Stomach smooth muscle (tissue), 2 donors: ENCODE data around the gene TMEM50B.
"Not testable (repeated sequence)": the region's sequence is repeated elsewhere in the genome, so short reads cannot be mapped to it uniquely, and the experiment has no call there.

Experiments
- H3K27ac ChIP-seq: one replicate; pipeline ENCODE4 v1.7.0; 2013; ENCODE audit warnings: mild to moderate bottlenecking, low read length, inconsistent platforms
- H3K27me3 ChIP-seq, 2 donors: one replicate each; pipeline ENCODE4 v1.7.0; 2013; ENCODE audit warnings: low read length in 2 of 2; ENCODE audit not compliant: insufficient read depth in 2 of 2, control insufficient read depth in 1 of 2
- H3K36me3 ChIP-seq, 2 donors: one replicate each; pipeline ENCODE4 v1.7.0; 2013; ENCODE audit warnings: low read length in 2 of 2; ENCODE audit not compliant: control insufficient read depth in 2 of 2, insufficient read depth in 2 of 2
- H3K4me1 ChIP-seq: one replicate; pipeline ENCODE4 v1.7.0; 2013; ENCODE audit warnings: low read length; ENCODE audit not compliant: control insufficient read depth, insufficient read depth
- H3K4me3 ChIP-seq, 2 donors: one replicate each; pipeline ENCODE4 v1.7.0; 2013; ENCODE audit warnings: low read length in 2 of 2
- H3K9ac ChIP-seq, 2 donors: one replicate each; pipeline ENCODE4 v1.7.0; 2013; ENCODE audit warnings: low read length in 2 of 2, mild to moderate bottlenecking in 1 of 2
- H3K9me3 ChIP-seq, 2 donors: one replicate each; pipeline ENCODE4 v1.7.0; 2013; ENCODE audit warnings: low read length in 2 of 2; ENCODE audit not compliant: control insufficient read depth in 2 of 2
- donor health status: healthy.
- donor health status: Pancreatic carcinoma.

TMEM50B gene

DNA sequence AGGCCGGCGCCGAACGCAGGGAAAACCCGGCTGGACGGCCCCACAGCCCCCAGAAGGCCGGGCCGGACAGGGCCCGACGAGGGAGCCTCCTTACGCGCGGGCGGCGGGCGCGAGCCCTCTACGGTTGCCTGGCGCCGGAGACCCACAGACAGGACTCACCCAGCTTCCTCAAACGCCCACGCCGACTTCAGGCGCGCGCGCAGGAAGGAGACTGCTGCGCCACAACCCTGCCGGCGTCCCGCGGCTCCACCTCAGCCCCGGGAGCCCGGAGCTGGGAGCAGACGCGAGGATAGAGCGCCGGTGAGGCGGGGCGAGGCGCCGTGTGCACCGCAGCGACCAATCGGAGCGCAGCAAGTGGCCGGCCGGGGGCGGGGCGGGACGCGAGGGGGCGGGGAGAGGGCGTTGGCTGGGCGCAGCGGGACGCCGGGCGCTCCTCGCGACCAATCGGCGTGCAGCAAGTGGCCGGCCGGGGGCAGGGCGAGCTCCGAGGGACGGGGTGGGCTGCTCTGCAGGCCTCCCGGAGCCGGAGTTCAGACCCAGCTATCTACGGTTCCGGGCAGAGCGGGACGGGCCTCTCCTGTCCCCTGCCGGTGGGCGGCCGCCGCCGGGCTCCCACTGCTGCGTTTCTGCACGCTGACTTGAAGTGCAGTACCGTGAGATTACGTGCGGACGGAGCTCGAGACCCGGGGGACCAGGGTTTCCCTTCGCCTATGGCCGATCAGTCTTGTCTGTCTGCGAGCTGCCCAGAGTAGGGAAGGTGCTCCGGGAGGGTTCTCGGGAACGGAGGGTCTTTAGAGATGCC lies at the start of gene TMEM50B:
TSS of gene TMEM50B (minus strand) at position 296 of the 802 bp plus-strand sequence. CDS start 11,089 bp downstream, outside the sequence.
- Histone ChIP-seq H3K9ac (peak within 1 kb of the TSS; percentile 78 to 92), H3K4me1 (peaks cover 6% of the 10 kb centered on the region), H3K27me3 (no peaks in the 10 kb centered on the region), H3K36me3 (no peaks in the 10 kb centered on the region), H3K27ac (peak within 1 kb of the TSS; percentile 92), H3K4me3 (peak within 1 kb of the TSS; percentile 70 to 91), H3K9me3 (no peaks in the 10 kb centered on the region)

GRCh38 chr21:33522953-33523349 lies 43.2 kb upstream of the TMEM50B start:
- H3K4me1 ChIP-seq, result no peaks in the 10 kb centered on the region
- no peak overlapping the region for H3K9ac ChIP-seq
- no peak overlapping the region for H3K27ac ChIP-seq
- H3K4me3 ChIP-seq, result no peak overlapping the region
- no peaks in the 10 kb centered on the region for H3K27me3 ChIP-seq
- no peaks in the 10 kb centered on the region for H3K9me3 ChIP-seq
- H3K36me3 ChIP-seq, result peaks cover 22% of the 10 kb centered on the region in 2 donors

DNA sequence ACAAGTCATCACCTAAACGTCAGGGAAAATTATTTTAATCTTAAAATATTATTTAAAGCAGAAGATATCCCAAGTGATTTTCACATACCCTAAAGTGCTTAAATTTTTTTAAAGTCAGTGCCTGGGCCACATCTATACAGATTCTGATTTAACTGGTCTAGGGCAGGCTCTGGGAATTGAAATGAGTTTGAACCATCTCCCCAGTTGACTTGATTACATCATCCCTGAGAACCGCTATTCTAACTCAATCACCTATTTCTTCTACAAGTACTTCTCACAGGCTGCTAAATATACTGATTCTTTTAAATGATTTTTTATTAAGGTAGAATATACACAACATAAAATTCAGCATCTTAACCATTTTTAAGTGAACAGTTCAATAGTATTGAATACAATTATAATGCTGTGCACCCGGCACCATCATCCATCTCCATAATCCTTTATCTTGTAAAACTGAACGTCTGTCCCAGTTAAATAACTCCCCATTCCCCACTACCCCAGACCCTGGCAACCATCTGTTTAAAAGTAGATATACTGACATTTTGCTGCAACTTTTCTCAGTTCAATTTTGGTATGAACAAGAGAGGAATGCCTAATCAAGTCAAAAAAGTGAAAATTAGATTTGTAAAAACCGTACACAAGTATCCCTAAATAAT lies 42.7 kb upstream of the TMEM50B start:
- no peaks in the 10 kb centered on the region for H3K9me3 ChIP-seq
- H3K4me3 ChIP-seq, result no peak overlapping the region
- H3K27me3 ChIP-seq, result no peaks in the 10 kb centered on the region
- no peak overlapping the region for H3K9ac ChIP-seq
- no peaks in the 10 kb centered on the region for H3K4me1 ChIP-seq
- H3K27ac ChIP-seq, result no peak overlapping the region
- peaks cover 21 to 22% of the 10 kb centered on the region in 2 donors for H3K36me3 ChIP-seq

- no peaks in the 10 kb centered on the region for H3K27me3 ChIP-seq
- no peaks in the 10 kb centered on the region for H3K4me1 ChIP-seq
- no peak overlapping the region for H3K9ac ChIP-seq
- H3K27ac ChIP-seq, result no peak overlapping the region
- peaks cover 26 to 39% of the 10 kb centered on the region in 2 donors for H3K36me3 ChIP-seq
- no peaks in the 10 kb centered on the region for H3K9me3 ChIP-seq
- H3K4me3 ChIP-seq, result no peak overlapping the region
Measured at GRCh38 chr21:33518899-33519298, 39.1 kb upstream of the TMEM50B start.

GRCh38 chr21:33514229-33514628 lies 34.5 kb upstream of the TMEM50B start:
- Histone ChIP-seq H3K4me3 (no peak overlapping the region), H3K9me3 (no peaks in the 10 kb centered on the region), H3K4me1 (no peaks in the 10 kb centered on the region), H3K27me3 (no peaks in the 10 kb centered on the region), H3K27ac (no peak overlapping the region), H3K9ac (no peak overlapping the region), H3K36me3 (peaks cover 30 to 43% of the 10 kb centered on the region in 2 donors)

GRCh38 chr21:33512481-33512880 lies 32.7 kb upstream of the TMEM50B start:
- Histone ChIP-seq H3K27ac (no peak overlapping the region), H3K9ac (no peak overlapping the region), H3K4me3 (no peak overlapping the region), H3K36me3 (peaks cover 29 to 37% of the 10 kb centered on the region in 2 donors), H3K27me3 (no peaks in the 10 kb centered on the region), H3K4me1 (no peaks in the 10 kb centered on the region), H3K9me3 (no peaks in the 10 kb centered on the region)

GRCh38 chr21:33511639-33512038 lies 31.9 kb upstream of the TMEM50B start:
- H3K9ac ChIP-seq, result no peak overlapping the region
- no peak overlapping the region for H3K27ac ChIP-seq
- no peaks in the 10 kb centered on the region for H3K4me1 ChIP-seq
- no peak overlapping the region for H3K4me3 ChIP-seq
- H3K27me3 ChIP-seq, result no peaks in the 10 kb centered on the region
- no peaks in the 10 kb centered on the region for H3K9me3 ChIP-seq
- H3K36me3 ChIP-seq, result peaks cover 26 to 34% of the 10 kb centered on the region in 2 donors

- H3K4me1 ChIP-seq, result no peaks in the 10 kb centered on the region
- no peak overlapping the region for H3K4me3 ChIP-seq
- H3K27ac ChIP-seq, result no peak overlapping the region
- H3K9ac ChIP-seq, result no peak overlapping the region
- H3K36me3 ChIP-seq, result peaks cover 26 to 30% of the 10 kb centered on the region in 2 donors
- no peaks in the 10 kb centered on the region for H3K27me3 ChIP-seq
- H3K9me3 ChIP-seq, result no peaks in the 10 kb centered on the region
Measured at GRCh38 chr21:33510826-33511225, 31.1 kb upstream of the TMEM50B start.

DNA sequence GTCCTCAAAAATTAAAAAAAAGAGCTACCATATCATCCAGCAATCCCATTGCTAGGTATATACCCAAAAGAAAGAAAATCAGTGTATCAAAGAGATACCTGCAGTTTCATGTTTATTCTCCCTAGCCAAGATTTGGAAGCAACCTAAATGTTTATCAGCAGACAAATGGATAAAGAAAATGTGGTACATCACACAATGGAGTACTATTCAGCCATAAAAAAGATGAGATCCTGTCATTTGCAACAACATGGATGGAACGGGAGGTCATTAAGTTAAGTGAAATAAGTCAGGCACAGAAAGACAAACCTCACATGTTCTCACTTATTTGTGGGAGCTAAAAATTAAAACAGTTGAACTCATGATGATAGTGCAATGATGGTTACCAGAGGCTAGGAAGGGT lies 27.2 kb upstream of the TMEM50B start:
- H3K4me3 ChIP-seq, H3K9me3 ChIP-seq, H3K27me3 ChIP-seq, H3K9ac ChIP-seq, H3K27ac ChIP-seq, H3K4me1 ChIP-seq: not testable (repeated sequence)
- peaks cover 26 to 29% of the 10 kb centered on the region in 2 donors for H3K36me3 ChIP-seq

DNA sequence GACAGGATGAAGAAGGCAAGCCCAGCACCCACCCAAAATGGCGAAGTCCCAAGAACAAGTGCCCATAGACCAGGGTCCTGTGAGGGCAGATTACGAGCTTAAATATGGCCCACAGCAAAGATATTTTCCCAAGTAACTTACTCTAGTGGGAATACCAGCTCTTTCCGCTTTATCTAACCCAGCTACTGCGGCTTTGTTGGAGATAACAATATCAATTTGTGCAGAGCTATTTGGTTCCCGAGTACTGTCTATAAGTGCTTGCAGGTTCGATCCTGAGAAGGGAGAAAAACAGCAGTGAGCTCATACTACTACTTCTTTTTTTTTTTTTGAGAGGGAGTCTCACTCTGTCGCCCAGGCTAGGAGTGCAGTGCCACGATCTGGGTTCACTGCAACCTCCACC lies 26.1 kb upstream of the TMEM50B start:
- H3K36me3 ChIP-seq, result peaks cover 21 to 23% of the 10 kb centered on the region in 2 donors
- H3K4me1 ChIP-seq, result no peaks in the 10 kb centered on the region
- H3K9me3 ChIP-seq, result no peaks in the 10 kb centered on the region
- H3K27ac ChIP-seq, result no peak overlapping the region
- no peak overlapping the region for H3K9ac ChIP-seq
- no peaks in the 10 kb centered on the region for H3K27me3 ChIP-seq
- H3K4me3 ChIP-seq, result no peak overlapping the region

- H3K9ac ChIP-seq, result no peak overlapping the region
- no peaks in the 10 kb centered on the region for H3K36me3 ChIP-seq
- H3K27ac ChIP-seq, result no peak overlapping the region
- no peak overlapping the region for H3K4me3 ChIP-seq
- no peaks in the 10 kb centered on the region for H3K9me3 ChIP-seq
- H3K4me1 ChIP-seq, result peaks cover 6% of the 10 kb centered on the region
- H3K27me3 ChIP-seq, result no peaks in the 10 kb centered on the region
Measured at GRCh38 chr21:33496345-33496744, 16.6 kb upstream of the TMEM50B start.
